Renal cortex interstitium (tissue), 11 donors: ENCODE data around the gene OR1J2. TPM values are rescaled to one million over a fixed set of nuclear protein-coding genes. Genes with fewer than 3 reads are reported as not detected.
"Not testable (repeated sequence)": the region's sequence is repeated elsewhere in the genome, so short reads cannot be mapped to it uniquely, and the experiment has no call there.

Experiments used
- DNase-seq, 11 donors: peaks; one replicate each; pipeline ENCODE4 v3.0.0-alpha.2; 2013; ENCODE audit warnings: low read depth in 9 of 11, low spot score in 4 of 11; ENCODE audit errors: extremely low read depth in 1 of 11
- polyA plus RNA-seq, 3 donors: library from polyadenylated mRNA; unstranded; fragments of 120-200 nt; gene quantifications; one replicate each; pipeline ENCODE4 v1.2.1, GENCODE V29; 2013; ENCODE audit not compliant: insufficient read length in 3 of 3

OR1J2 gene
- polyA plus RNA-seq, 3 donors = not detected

GRCh38 chr9:122536134-122536533 lies 25.5 kb downstream of the OR1J2 start:
- no peak for DNase-seq

- DNase-seq = not testable (repeated sequence)
These were observed 26.5 kb downstream of the OR1J2 start for GRCh38 chr9:122537066-122537465.

DNA sequence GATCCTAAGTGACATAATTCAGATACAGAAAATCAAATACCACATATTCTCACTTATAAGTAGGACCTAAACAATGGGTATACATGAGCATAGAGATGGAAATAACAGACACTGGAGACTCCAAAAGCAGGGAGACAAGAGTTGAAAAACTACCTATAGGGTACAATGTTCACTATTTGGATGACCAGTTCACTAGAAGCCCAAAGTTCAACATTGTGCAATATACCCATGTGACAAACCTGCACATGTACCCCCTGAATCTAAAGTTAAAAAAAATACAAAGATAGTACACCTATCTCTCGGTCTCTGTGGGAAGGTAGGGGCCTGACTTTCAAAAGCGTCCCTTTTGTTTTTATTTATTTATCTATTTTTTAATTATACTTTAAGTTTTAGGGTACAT lies 28.2 kb downstream of the OR1J2 start:
- no peak for DNase-seq

GRCh38 chr9:122546196-122546595 lies 35.6 kb downstream of the OR1J2 start:
- DNase-seq = no peak

DNA sequence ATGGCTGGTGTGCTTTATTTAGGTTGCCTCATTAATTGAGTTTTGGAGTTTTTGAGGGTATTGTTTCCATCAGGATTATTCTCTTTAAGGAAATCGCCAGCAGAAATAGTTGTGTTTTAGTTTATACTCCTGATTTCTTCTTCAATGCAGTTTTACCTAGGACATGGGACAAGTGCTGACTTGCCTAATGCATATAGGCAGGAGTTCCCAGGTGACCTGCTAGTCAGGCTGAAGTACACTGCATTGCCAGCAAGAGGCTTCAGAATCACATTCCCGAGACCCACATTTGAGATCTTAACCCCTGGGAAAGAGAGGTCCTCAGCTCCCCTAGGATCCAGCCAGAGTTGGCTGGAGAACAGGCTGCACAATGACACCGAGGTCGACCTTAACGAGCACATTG lies 40.8 kb downstream of the OR1J2 start:
- DNase-seq = no peak

- DNase-seq = no peak
These were observed 42.2 kb downstream of the OR1J2 start, which contains the start of gene OR1N2 for GRCh38 chr9:122552812-122553211. OR1N2 (plus strand) TSS chr9:122553112; CDS start chr9:122553212, 100 bp downstream.

Other genes with a start within 250 kb of the OR1J2 start
- 10 to 100 TPM; 30.7 to 33.1 (median 32.3) TPM for gene RBM18, start 246.0 kb upstream of the OR1J2 start, polyA plus RNA-seq
- 10 to 100 TPM; 38.2 to 51.4 (median 46.7) TPM for gene MRRF, start 245.9 kb upstream of the OR1J2 start, polyA plus RNA-seq
- 1 to 10 TPM; 3.3 to 7.1 (median 4.4) TPM for gene PTGS1, start 139.8 kb upstream of the OR1J2 start, polyA plus RNA-seq
- gene OR1J1, start 32.9 kb upstream of the OR1J2 start, polyA plus RNA-seq = not detected
- gene OR1J4, start 8.3 kb downstream of the OR1J2 start, polyA plus RNA-seq = not detected
- not detected for gene OR1N1, start 16.5 kb downstream of the OR1J2 start, polyA plus RNA-seq
- not detected for gene OR1N2, start 42.3 kb downstream of the OR1J2 start, polyA plus RNA-seq
- gene OR1L8, start 72.6 kb downstream of the OR1J2 start, polyA plus RNA-seq = under 1 TPM; 0.09 to 0.19 (median 0.12) TPM
- gene OR1Q1, start 103.9 kb downstream of the OR1J2 start, polyA plus RNA-seq = not detected
- gene OR1B1, start 146.8 kb downstream of the OR1J2 start, polyA plus RNA-seq = not detected
- gene OR1L1, start 150.9 kb downstream of the OR1J2 start, polyA plus RNA-seq = not detected
- gene OR1L3, start 164.3 kb downstream of the OR1J2 start, polyA plus RNA-seq = not detected
- gene OR1L4, start 213.2 kb downstream of the OR1J2 start, polyA plus RNA-seq = not detected
- gene OR1L6, start 231.5 kb downstream of the OR1J2 start, polyA plus RNA-seq = not detected